Large intestine (tissue), 3 donors: ENCODE results near the gene BCO1. TPM values are rescaled to one million over a fixed set of nuclear protein-coding genes. Genes with fewer than 3 reads are reported as not detected.

Source experiments
- DNase-seq, 2 donors: peaks; one replicate each; pipeline versions ENCODE4 v3.0.0 to v3.0.0-alpha.2; 2013
- H3K27ac ChIP-seq: one replicate; pipeline ENCODE4 v1.5.1; 2013; ENCODE audit warnings: low read length
- H3K27me3 ChIP-seq: 2 replicates; pipeline ENCODE4 v1.6.1; 2013; ENCODE audit warnings: low read length; ENCODE audit not compliant: control insufficient read depth, insufficient read depth
- H3K36me3 ChIP-seq: 2 replicates; pipeline ENCODE4 v1.6.1; 2013; ENCODE audit warnings: low read length; ENCODE audit not compliant: control insufficient read depth, insufficient read depth
- H3K4me1 ChIP-seq: one replicate; pipeline ENCODE4 v1.6.1; 2013; ENCODE audit warnings: low read length; ENCODE audit not compliant: control insufficient read depth, insufficient read depth
- H3K4me3 ChIP-seq: one replicate; pipeline ENCODE4 v1.5.1; 2013; ENCODE audit warnings: low read length
- H3K9me3 ChIP-seq: one replicate; pipeline ENCODE4 v1.6.1; 2013; ENCODE audit warnings: mild to moderate bottlenecking, low read depth, low read length, moderate library complexity; ENCODE audit not compliant: control insufficient read depth
- WGBS: methylation state at CpG from one replicate; pipeline ENCODE4 v1.1.5; 2013; ENCODE audit warnings: low lambda C conversion rate; ENCODE audit not compliant: insufficient coverage; 5-methylcytosine and 5-hydroxymethylcytosine counted together
- polyA plus RNA-seq: library from polyadenylated mRNA; unstranded; fragments of 120-200 nt; gene quantifications from one replicate; pipeline ENCODE4 v1.2.1, GENCODE V29; 2013

The BCO1 gene
- polyA plus RNA-seq, 1 donor = 1.2 TPM

DNA sequence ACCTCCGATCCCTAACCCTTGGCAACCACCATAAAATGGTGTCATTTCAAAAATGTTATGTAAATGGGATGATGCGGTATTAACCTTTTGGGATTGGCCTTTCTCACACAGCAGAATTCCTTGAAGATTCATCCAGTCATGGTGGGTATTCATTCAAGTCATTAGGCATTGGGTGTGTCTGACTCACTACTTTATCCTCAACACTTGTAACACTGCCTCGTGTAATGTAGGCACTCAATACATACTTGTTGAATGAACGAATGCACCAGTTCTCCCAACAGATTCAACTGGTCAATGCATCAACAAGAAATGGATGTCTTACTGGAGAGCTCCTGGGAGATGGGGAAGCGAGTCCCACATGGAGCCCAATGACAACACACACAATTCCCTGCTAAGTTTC is 54.4 kb downstream of the BCO1 start:
- no peaks in the 10 kb centered on the region for H3K36me3 ChIP-seq
- no peak overlapping the region for H3K27ac ChIP-seq
- H3K27me3 ChIP-seq = no peaks in the 10 kb centered on the region
- no CpG with 5 or more reads among the region's 5 CpGs for WGBS
- H3K4me3 ChIP-seq = no peak overlapping the region
- H3K9me3 ChIP-seq = no peaks in the 10 kb centered on the region
- peaks cover 4% of the 10 kb centered on the region for H3K4me1 ChIP-seq
- DNase-seq = no peak

DNA sequence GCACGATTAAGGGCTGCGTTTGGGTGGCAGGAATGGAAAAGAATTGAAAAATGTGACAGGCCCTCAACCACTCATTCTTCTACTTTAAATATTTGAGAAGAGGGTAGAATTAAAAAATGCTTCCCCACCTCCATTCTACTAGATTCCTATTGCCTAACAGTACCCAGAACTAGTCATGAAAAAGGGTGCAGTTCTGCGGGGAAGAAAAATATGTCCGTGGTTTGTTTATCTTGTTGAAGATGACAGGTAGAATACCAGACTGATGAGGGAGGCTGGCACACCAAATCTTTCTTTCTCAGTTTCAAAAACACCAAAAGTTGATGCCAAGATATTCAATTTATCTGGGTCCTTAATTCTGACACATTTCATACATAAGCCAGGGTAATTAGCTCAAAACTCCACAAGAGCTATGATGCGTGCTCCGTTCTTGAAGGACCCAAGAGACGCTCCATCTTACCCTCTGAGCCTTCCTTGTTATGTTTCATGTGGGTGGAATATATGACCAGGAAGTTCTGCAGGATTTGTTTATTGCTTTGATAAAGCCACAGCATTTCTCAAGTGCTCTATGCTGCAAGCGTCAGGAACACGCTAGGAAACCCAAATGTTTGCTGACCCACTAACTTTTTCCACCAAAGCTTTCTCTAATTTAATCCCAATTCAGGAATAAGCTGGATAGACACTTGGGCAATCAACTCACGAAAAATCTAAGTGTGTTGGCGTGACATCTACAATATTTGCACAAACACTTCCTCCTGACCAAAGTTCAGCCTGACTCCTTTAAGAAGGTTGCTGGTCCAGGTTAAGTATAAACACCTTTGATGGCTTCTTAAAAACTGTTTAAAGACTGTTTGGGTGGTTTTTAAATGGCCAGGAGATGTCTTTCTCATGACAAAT is 55.7 kb downstream of the BCO1 start:
- Histone ChIP-seq H3K27ac (peak overlapping the region; percentile 37), H3K4me3 (no peak overlapping the region), H3K4me1 (peaks cover 4% of the 10 kb centered on the region), H3K36me3 (no peaks in the 10 kb centered on the region), H3K9me3 (no peaks in the 10 kb centered on the region), H3K27me3 (no peaks in the 10 kb centered on the region)
- 100% methylated on average over 2 of the region's 11 CpGs for WGBS
- DNase-seq = peak; percentile 64 to 87

DNA sequence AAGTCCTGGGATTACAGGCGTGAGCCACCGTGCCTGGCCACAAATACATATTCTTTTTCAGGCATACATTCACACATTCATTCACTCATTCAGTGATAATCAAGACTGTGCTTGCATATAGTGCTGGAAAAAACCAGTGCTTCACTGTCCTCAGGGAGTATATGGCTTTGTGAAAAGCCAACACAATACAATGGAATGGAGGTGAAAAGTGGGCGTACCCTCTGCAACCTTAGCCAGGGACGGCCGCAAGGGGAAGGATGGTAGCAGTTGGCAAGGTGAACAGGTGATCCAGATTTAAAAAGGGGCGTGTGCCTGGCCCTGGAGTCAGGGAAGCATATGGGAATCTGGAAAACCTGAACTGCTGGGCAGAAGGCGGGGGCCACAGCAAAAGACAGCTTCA is 58.1 kb downstream of the BCO1 start:
- WGBS = no CpG with 5 or more reads among the region's 7 CpGs
- H3K27me3 ChIP-seq = no peaks in the 10 kb centered on the region
- no peak for DNase-seq
- peaks cover 4% of the 10 kb centered on the region for H3K4me1 ChIP-seq
- no peak overlapping the region for H3K27ac ChIP-seq
- H3K9me3 ChIP-seq = no peaks in the 10 kb centered on the region
- no peaks in the 10 kb centered on the region for H3K36me3 ChIP-seq
- no peak overlapping the region for H3K4me3 ChIP-seq

DNA sequence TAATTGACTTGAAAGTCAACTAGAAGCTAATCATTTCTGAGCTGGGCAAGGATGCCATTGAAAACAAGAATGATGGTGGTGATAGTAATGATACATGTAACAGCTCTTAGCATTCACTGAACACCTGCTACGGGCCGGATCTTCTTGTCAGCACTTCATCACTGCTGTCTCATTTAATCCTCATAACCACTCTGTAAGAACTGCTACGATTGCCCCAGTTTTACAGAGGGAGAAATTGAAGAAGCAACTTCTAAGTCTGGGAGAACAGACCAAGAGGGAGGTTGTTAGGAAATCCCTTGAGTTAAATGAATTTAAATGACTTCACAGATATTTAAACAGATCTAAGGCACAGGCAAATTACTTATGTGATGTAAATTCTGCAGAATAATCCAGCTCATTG is 69.3 kb downstream of the BCO1 start:
- Histone ChIP-seq H3K4me3 (no peak overlapping the region), H3K4me1 (no peaks in the 10 kb centered on the region), H3K27ac (no peak overlapping the region), H3K36me3 (peaks cover 3% of the 10 kb centered on the region), H3K9me3 (no peaks in the 10 kb centered on the region), H3K27me3 (no peaks in the 10 kb centered on the region)
- WGBS = no CpG with 5 or more reads among the region's 3 CpGs
- no peak for DNase-seq

DNA sequence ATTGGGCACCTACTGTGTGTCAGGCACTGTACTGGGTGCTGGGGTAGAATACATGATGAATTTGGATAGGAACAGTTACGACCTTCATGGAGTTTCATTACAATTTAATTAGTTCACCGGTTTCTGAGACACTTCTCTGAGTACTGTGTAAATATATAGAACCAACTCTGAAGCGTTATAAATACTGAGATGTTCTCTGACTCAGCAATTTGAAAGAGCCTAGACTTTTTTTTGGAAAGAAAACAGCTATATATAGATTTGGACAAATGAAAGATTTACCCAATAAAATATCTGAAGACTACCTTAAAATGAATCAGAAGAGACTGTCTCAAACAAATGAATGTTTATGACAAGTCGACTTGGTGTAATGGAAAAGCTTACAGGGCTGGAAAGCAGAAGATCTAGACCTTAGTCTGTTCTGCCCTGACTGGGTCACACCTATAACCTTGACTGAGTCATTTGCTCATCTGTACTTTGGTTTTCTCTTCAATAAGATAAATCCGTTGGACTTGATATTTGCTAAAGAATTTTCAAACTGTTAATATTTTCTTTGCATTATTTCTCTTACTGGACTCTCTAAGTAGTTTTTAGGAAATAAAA is 71.7 kb downstream of the BCO1 start:
- H3K27ac ChIP-seq = no peak overlapping the region
- no CpG with 5 or more reads among the region's 5 CpGs for WGBS

DNA sequence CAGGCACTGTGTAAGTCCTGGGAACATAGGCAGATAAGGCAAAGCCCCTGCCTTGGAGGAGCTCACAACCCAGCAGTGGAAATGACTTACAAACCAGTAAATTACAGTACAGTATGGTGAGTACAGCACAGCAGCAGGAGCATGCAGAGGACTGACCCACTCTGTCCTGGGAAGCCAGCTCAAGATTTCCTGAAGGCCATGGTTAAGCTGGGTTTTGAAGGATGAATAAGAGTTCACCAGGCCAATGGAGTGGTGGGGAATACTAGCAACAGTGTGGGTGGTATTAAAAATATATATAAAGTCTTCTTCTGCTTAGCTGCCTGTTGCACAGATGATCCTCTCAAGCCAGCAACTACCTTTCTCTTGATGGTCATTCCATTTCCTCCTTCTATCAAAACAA is 73.3 kb downstream of the BCO1 start:
- Histone ChIP-seq H3K9me3 (no peaks in the 10 kb centered on the region), H3K4me1 (peaks cover 6% of the 10 kb centered on the region), H3K36me3 (peaks cover 3% of the 10 kb centered on the region), H3K4me3 (no peak overlapping the region), H3K27me3 (no peaks in the 10 kb centered on the region), H3K27ac (no peak overlapping the region)
- DNase-seq = no peak

More for the DNA sequence above, 71.7 kb downstream of the BCO1 start:
- no peaks in the 10 kb centered on the region for H3K9me3 ChIP-seq
- peaks cover 3% of the 10 kb centered on the region for H3K36me3 ChIP-seq
- no peak for DNase-seq
- H3K4me3 ChIP-seq = no peak overlapping the region
- H3K27me3 ChIP-seq = no peaks in the 10 kb centered on the region
- H3K4me1 ChIP-seq = peaks cover 6% of the 10 kb centered on the region

DNA sequence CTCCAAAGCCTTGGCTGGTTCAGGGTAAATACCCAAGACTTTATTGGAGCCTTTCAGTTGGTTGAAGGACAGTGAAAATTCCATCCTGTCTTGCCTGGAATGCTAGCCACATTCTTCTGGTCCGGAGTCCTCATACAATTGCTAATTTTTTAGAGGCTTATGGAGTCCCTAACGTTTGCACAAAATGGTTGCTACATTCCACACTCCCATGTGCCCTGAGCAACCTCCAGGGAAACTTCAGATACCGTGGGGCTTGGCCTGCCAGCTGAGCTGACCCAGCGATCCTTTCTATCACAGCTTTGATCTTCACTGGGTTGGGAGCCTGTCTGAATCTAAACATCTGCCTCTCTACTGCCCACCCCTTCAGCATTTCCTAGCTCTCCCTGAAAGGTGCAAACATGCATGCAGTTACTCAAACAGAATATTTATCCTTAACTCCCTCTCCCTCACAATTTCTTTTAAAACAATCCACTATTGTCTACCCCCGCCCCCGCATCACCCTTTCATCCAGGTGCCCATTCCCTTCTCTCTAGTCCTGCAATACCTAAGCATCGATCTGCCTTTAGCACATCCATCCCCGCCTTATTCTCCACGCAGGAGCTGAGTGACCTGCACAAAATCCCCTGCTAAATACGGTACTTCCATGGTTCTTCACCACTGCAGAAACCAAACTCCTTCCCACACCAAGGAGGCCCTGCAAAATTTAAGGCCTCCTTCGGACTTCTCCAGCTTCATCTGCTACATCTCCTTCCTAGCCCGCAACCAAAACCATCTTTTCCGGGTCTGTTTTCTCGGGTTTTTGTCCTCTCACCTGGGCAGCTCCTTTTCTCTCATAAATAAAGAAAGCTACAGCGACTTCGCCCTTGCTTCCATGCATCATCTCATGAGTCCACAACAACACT is 75.5 kb downstream of the BCO1 start:
- no peaks in the 10 kb centered on the region for H3K9me3 ChIP-seq
- WGBS = 0% methylated on average over 4 of the region's 16 CpGs
- no peaks in the 10 kb centered on the region for H3K27me3 ChIP-seq
- peaks cover 3% of the 10 kb centered on the region for H3K36me3 ChIP-seq
- peaks cover 6% of the 10 kb centered on the region for H3K4me1 ChIP-seq
- peak in 1 of 2 donors; percentile 19 for DNase-seq
- H3K27ac ChIP-seq = peak overlapping the region; percentile 71
- peak overlapping the region; percentile 75 for H3K4me3 ChIP-seq

DNA sequence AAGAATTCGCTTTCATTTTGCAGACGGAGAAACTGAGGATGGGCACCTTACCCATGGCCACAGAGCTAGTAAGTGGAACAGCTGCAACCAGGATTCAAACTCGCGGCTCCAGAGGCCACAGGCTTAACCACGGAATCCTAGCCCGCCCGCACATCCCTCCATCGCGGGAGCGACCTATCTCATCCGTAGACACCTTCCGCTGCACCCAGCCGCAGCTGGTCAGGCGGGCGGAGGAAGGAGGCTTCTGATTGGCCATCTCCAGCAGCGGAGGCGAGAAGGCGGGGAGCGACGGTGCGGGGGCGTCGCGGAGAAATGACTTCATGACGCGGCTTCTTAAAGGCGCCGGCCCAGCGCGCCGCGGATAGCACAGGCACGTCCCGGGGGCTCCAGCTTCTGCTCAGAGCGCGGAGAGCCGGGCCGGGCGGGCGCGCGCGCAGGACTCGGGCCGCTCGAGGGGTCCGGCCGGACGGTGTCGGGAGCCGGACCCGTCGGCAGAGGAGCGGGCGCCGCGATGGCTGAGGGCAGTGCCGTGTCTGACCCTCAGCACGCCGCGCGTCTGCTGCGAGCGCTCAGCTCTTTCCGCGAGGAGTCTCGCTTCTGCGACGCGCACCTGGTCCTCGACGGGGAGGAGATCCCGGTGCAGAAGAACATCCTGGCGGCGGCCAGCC is 76.2 kb downstream of the BCO1 start, which contains the start of gene GAN:
GAN (plus strand) TSS at position 360 of the 668 bp plus-strand sequence; CDS start at position 512, 152 bp downstream.
- Histone ChIP-seq H3K36me3 (peaks cover 3% of the 10 kb centered on the region), H3K27me3 (no peaks in the 10 kb centered on the region), H3K4me1 (peaks cover 6% of the 10 kb centered on the region), H3K9me3 (no peaks in the 10 kb centered on the region), H3K27ac (peak within 1 kb of the TSS; percentile 72), H3K4me3 (peak within 1 kb of the TSS; percentile 75)
- peak; percentile 98 to 99 for DNase-seq
- WGBS = no CpG with 5 or more reads among the region's 75 CpGs

DNA sequence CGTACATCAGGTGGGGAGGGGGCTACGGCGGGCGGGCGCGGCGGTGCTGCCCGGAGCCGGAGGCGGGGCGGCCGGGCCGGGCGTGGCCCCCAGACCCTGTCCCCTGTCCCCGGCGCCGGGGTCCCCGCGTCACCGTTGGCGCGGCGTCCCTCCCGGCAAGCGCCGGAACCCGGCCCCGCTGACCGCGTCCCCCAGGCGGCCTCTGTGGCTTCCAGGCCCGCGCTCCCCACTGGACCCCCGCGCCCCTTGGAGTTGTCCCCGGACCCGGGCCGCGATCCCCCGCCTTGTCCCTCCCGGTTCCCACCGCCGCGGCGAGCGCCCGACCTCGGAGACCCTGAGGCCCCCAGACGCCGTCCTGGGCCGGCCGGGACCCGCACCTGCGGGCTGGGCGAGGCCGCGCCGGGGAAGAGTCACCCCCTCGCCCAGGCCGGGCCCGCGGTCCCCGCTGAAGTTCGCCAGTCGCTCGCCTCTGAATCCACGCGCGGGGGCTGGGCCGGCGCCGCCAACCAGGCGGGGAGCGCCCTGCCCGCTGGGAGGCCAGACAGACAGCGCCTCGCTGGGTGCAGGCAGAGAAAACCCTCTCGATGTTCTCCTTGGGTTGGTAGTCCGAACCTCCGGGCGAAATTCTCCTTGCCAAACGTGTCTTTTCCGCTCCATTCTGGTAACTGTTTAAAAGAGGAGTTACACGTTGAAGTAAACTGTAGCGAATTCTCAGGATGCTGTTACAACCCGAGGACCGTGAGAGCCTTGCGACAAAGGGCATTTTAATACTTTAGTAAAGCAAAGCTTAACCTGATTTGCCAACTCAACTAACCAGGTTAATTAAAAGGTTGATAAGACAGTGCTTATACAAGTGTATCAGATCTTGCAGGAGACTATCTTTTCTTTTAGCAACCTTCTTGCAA is 77.0 kb downstream of the BCO1 start:
- DNase-seq = peak; percentile 32 to 69
- peaks cover 6% of the 10 kb centered on the region for H3K4me1 ChIP-seq
- H3K27me3 ChIP-seq = no peaks in the 10 kb centered on the region
- peak overlapping the region; percentile 72 for H3K27ac ChIP-seq
- WGBS = no CpG with 5 or more reads among the region's 88 CpGs
- H3K36me3 ChIP-seq = peaks cover 3% of the 10 kb centered on the region
- no peaks in the 10 kb centered on the region for H3K9me3 ChIP-seq
- peak overlapping the region; percentile 75 for H3K4me3 ChIP-seq
